Measurements from ENCODE around the gene KSR1.

Gene KSR1

GRCh38 chr17:27570578-27570914 is 114.3 kb downstream of the KSR1 start:
- H3K27me3 ChIP-seq (ENCODE audit: low read depth, low read length): 0 out of 2 replicates have a peak, but pooled peaks cover 5% of the 10 kb centered on the region
- no peak for TF ChIP-seq EZH2phosphoT487 (IDR thresholded peaks at IDR 0.05; ENCODE audit: low read depth)
- TF ChIP-seq CTCF (IDR thresholded peaks at IDR 0.05; ENCODE audit: low read depth, low read length): no peak
- no peak overlapping the region for H3K9ac ChIP-seq (ENCODE audit: low read length)
- H3K36me3 ChIP-seq (replicated peaks; ENCODE audit: low read depth, low read length): no peaks in the 10 kb centered on the region
- H3K4me3 ChIP-seq (ENCODE audit: low read length): no peak overlapping the region
- no peaks in the 10 kb centered on the region for H3K79me2 ChIP-seq (ENCODE audit: low read length)
- H3K9me3 ChIP-seq (ENCODE audit: insufficient read depth, low read length): no peaks in the 10 kb centered on the region
- no peaks in the 10 kb centered on the region for H4K20me1 ChIP-seq (ENCODE audit: insufficient read depth, low read length)
- no peak overlapping the region for H2AFZ ChIP-seq (ENCODE audit: low read depth, low read length)
- H3K27ac ChIP-seq (ENCODE audit: low read length): no peak overlapping the region
- no peaks in the 10 kb centered on the region for H3K4me1 ChIP-seq (ENCODE audit: low read length)
- no peak overlapping the region for H3K4me2 ChIP-seq (ENCODE audit: low read length)

GRCh38 chr17:27571563-27572352 is 115.5 kb downstream of the KSR1 start:
- no peak overlapping the region for H3K4me3 ChIP-seq (ENCODE audit: low read length)
- H3K4me1 ChIP-seq (ENCODE audit: low read length): no peaks in the 10 kb centered on the region
- H3K79me2 ChIP-seq (ENCODE audit: low read length): no peaks in the 10 kb centered on the region
- no peaks in the 10 kb centered on the region for H4K20me1 ChIP-seq (ENCODE audit: insufficient read depth, low read length)
- TF ChIP-seq EZH2phosphoT487 (IDR thresholded peaks at IDR 0.05; ENCODE audit: low read depth) (no peak), CTCF (IDR thresholded peaks at IDR 0.05; ENCODE audit: low read depth, low read length) (no peak)
- H2AFZ ChIP-seq (ENCODE audit: low read depth, low read length): no peak overlapping the region
- no peak overlapping the region for H3K4me2 ChIP-seq (ENCODE audit: low read length)
- no peaks in the 10 kb centered on the region for H3K36me3 ChIP-seq (replicated peaks; ENCODE audit: low read depth, low read length)
- no peak overlapping the region for H3K27ac ChIP-seq (ENCODE audit: low read length)
- H3K9ac ChIP-seq (ENCODE audit: low read length): no peak overlapping the region
- H3K27me3 ChIP-seq (ENCODE audit: low read depth, low read length): 0 out of 2 replicates have a peak, but pooled peaks cover 5% of the 10 kb centered on the region
- no peaks in the 10 kb centered on the region for H3K9me3 ChIP-seq (ENCODE audit: insufficient read depth, low read length)

GRCh38 chr17:27572665-27573064 is 116.4 kb downstream of the KSR1 start:
- no peak overlapping the region for H3K27ac ChIP-seq (ENCODE audit: low read length)
- no peak overlapping the region for H3K9ac ChIP-seq (ENCODE audit: low read length)
- H2AFZ ChIP-seq (ENCODE audit: low read depth, low read length): no peak overlapping the region
- no peaks in the 10 kb centered on the region for H3K4me1 ChIP-seq (ENCODE audit: low read length)
- no peaks in the 10 kb centered on the region for H3K36me3 ChIP-seq (replicated peaks; ENCODE audit: low read depth, low read length)
- H3K9me3 ChIP-seq (ENCODE audit: insufficient read depth, low read length): no peaks in the 10 kb centered on the region
- no peaks in the 10 kb centered on the region for H4K20me1 ChIP-seq (ENCODE audit: insufficient read depth, low read length)
- no peak overlapping the region for H3K4me3 ChIP-seq (ENCODE audit: low read length)
- no peaks in the 10 kb centered on the region for H3K79me2 ChIP-seq (ENCODE audit: low read length)
- no peak overlapping the region for H3K4me2 ChIP-seq (ENCODE audit: low read length)
- TF ChIP-seq CTCF (IDR thresholded peaks at IDR 0.05; ENCODE audit: low read depth, low read length) (no peak), EZH2phosphoT487 (IDR thresholded peaks at IDR 0.05; ENCODE audit: low read depth) (no peak)
- 0 out of 2 replicates have a peak, but pooled peaks cover 5% of the 10 kb centered on the region for H3K27me3 ChIP-seq (ENCODE audit: low read depth, low read length)

- no peak for TF ChIP-seq EZH2phosphoT487 (IDR thresholded peaks at IDR 0.05; ENCODE audit: low read depth)
- no peak for TF ChIP-seq CTCF (IDR thresholded peaks at IDR 0.05; ENCODE audit: low read depth, low read length)
- 0 out of 2 replicates have a peak, but pooled peaks cover 5% of the 10 kb centered on the region for H3K27me3 ChIP-seq (ENCODE audit: low read depth, low read length)
- no peak overlapping the region for H3K4me2 ChIP-seq (ENCODE audit: low read length)
- no peak overlapping the region for H2AFZ ChIP-seq (ENCODE audit: low read depth, low read length)
- H3K4me3 ChIP-seq (ENCODE audit: low read length): no peak overlapping the region
- H3K9ac ChIP-seq (ENCODE audit: low read length): no peak overlapping the region
- H3K9me3 ChIP-seq (ENCODE audit: insufficient read depth, low read length): no peaks in the 10 kb centered on the region
- H3K4me1 ChIP-seq (ENCODE audit: low read length): no peaks in the 10 kb centered on the region; the same call in 1 of the 2 replicates
- H4K20me1 ChIP-seq (ENCODE audit: insufficient read depth, low read length): no peaks in the 10 kb centered on the region
- no peaks in the 10 kb centered on the region for H3K36me3 ChIP-seq (replicated peaks; ENCODE audit: low read depth, low read length)
- H3K79me2 ChIP-seq (ENCODE audit: low read length): no peaks in the 10 kb centered on the region
- H3K27ac ChIP-seq (ENCODE audit: low read length): no peak overlapping the region
Observed at GRCh38 chr17:27573548-27573947, 117.3 kb downstream of the KSR1 start.

Data from OCI-LY3 (cell line).